ENCODE measurements around the gene NWD2.

DNA sequence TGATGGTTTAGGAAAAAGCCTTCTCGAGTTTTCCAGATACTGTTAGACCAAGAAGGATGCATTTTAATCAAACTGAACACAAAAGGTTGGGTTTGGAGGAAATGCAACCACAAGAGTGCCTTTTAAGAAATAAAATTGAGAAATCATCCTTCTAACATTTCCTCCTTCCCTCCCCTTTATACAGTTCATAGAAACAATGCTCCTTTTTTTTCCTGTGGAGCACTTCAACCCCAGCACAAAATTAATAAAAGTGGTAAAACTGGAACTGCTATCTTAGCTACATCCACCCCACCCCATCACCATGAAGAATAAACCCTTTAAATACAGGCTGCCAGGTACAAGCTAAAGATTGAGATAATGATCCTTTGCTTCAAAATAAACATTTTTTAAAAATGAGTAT lies 230.5 kb downstream of the NWD2 start:
- TF ChIP-seq, protein P1, sequence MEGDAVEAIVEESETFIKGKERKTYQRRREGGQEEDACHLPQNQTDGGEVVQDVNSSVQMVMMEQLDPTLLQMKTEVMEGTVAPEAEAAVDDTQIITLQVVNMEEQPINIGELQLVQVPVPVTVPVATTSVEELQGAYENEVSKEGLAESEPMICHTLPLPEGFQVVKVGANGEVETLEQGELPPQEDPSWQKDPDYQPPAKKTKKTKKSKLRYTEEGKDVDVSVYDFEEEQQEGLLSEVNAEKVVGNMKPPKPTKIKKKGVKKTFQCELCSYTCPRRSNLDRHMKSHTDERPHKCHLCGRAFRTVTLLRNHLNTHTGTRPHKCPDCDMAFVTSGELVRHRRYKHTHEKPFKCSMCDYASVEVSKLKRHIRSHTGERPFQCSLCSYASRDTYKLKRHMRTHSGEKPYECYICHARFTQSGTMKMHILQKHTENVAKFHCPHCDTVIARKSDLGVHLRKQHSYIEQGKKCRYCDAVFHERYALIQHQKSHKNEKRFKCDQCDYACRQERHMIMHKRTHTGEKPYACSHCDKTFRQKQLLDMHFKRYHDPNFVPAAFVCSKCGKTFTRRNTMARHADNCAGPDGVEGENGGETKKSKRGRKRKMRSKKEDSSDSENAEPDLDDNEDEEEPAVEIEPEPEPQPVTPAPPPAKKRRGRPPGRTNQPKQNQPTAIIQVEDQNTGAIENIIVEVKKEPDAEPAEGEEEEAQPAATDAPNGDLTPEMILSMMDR (IDR thresholded peaks at IDR 0.05; ENCODE audit: borderline replicate concordance, extremely low read depth, low read length, poor library complexity, severe bottlenecking), result no peak
- no peak for TF ChIP-seq EZH2 (IDR thresholded peaks at IDR 0.05; ENCODE audit: borderline replicate concordance, low read depth, low read length, severe bottlenecking)
